GM18907 (cell line): ENCODE measurements around the gene RAB33A.

Source experiments
- ATAC-seq: cut with Tn5 transposase; IDR thresholded peaks from one replicate; pipeline ENCODE4 v1.9.1; 2021; ENCODE audit warnings: mild to moderate bottlenecking, moderate library complexity; ENCODE audit not compliant: unreplicated experiment

The RAB33A gene

GRCh38 chrX:130171446-130172126 lies at the start of gene RAB33A:
RAB33A (plus strand) TSS chrX:130171962; CDS start chrX:130172063, 101 bp downstream.
- ATAC-seq, result peak; percentile 1

- ATAC-seq, result no peak
These were observed 47.2 kb upstream of the RAB33A start for GRCh38 chrX:130124577-130124976.

GRCh38 chrX:130125091-130125874 lies 46.5 kb upstream of the RAB33A start:
- no peak for ATAC-seq

- no peak for ATAC-seq
These were observed 40.8 kb upstream of the RAB33A start for GRCh38 chrX:130130990-130131389.

- ATAC-seq, result no peak
These were observed 35.3 kb upstream of the RAB33A start for GRCh38 chrX:130136496-130136895.

- ATAC-seq, result no peak
These were observed 34.8 kb upstream of the RAB33A start for GRCh38 chrX:130136961-130137360.

DNA sequence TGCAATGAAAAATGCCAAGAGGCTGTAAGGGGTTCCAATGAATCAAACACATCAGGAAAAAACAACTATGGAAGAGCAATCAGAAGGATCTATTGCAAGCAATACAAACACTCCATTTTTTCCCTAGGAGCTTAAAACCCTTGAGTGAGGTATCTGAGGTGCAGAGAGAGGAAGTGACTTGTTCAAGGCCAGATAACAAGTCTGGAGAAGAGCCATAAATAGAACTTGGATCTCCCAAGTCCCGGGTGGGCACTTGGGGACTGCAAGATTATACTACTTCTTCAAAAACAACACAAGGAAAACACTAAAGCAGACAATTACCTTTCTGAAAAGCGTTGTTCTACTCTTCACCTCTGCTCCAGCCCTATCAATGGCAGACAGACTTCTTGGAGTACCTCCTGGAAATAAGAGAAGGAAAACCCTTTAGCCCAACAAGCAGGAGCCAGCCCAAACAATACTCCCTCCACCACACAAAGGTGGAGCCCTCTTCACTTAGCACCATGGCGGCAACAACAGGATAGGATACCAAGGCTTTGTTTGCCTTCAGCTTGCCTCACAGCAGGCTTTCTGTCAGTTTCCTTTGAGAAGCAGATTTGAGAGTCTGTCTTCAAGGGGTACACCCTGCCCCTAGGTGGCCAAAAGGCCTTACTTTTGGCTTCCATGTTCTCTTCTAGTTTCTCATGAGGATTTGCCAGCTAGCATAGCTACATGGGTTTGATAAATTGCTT lies 32.1 kb upstream of the RAB33A start:
- ATAC-seq, result no peak

- no peak for ATAC-seq
These were observed 27.3 kb upstream of the RAB33A start for GRCh38 chrX:130144509-130144908.

DNA sequence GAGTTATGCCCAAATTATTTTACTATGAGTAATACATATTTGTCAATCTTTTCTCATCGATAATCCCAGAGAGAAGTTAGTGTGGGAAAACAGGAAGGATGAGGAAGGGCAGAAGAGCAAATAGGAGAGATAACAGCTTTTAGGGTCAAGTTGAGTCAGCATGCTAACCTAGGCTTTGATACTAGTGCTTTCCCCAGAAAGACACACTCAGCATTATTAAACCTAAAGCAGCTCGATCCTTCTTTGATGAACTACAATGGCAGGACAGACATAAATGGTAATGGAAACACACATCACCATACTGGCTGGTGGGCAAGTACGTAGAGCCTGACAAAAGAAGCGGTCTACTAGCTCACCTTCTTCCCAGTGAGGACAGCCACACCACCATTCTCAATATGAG lies 26.6 kb upstream of the RAB33A start:
- ATAC-seq, result no peak

DNA sequence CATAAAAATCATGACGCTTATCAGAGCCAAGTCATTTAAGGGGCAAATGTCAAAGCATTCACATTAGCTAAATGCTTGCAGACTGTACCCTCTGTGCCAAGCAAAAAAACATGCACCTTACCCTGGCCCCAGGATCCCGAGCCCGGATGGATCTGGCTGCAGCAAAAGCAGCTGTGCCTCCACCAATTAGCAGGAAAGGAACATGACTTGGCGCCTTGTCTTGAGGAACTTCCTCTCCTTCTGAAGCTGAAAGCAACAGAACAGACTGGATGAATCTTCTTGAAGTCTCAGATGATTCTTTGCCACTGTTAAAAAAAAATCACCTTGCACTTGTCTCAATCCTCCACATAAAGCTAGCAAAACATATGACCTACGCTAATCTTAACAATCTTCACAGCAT lies 24.1 kb upstream of the RAB33A start:
- no peak for ATAC-seq

- no peak for ATAC-seq
These were observed 16.2 kb upstream of the RAB33A start for GRCh38 chrX:130155564-130155963.

GRCh38 chrX:130158311-130158710 lies 13.5 kb upstream of the RAB33A start:
- no peak for ATAC-seq

DNA sequence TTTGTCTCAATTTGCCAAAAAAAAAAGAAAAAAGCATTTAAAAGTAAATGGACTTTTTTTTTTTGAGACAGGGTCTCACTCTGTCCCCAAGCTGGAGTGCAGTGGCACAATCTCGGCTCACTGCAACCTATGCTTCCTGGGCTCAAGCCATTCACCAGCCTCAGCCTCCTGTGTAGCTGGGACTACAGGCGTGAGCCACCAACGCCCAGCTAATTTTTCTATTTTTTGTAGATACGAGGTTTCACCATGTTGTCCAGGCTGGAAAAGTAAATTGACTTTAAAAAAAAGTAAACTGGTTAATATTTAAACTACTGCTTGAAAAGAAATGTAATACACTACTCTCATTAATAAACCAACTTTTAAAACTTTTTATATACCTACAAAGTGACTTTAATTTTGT lies 12.0 kb upstream of the RAB33A start:
- ATAC-seq, result no peak

GRCh38 chrX:130162094-130162735 lies 9.5 kb upstream of the RAB33A start:
- ATAC-seq, result no peak

DNA sequence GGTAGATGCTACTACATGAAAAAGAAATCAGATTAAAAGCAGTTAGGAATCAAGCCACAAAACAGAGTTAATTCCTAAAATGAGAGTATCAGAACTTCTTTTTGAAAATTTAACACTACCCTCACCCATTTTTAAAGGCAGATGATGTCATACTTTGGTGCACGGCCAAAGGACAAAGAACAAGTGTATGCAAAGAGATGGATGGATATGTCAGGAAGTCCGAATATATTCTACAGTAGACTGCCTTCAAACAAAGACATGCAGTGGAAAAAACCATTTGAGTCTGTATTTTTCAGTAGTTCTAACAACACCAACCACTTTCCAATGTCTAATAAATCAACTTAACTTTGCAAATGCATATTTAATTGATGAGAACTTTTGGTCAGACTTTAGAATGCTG lies 8.4 kb upstream of the RAB33A start:
- ATAC-seq, result no peak

DNA sequence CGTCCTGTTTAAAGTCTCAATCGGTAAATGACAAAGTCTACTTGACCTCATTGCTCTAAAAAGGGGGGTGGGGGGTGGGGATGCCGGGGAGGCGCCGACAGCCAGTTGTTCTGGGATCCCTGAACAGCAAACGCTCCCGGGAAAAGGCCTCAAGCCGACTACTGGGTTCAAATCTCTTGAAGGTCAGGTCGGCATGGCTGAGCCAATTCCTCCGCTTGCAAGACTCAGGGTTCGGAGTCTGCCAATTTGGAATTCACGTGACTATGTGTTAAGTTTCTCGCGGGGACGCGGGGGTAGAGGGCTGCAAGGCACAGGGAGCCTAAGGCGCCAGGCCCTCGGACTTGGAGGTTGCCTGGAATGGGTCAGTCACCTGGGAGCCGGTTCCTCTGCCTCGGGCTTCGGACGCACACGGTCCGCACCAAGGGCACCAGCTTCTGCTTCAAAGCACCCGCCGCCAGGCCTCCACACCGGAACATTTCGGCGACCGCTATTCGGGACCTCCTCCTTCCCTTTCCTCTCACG lies 6.5 kb upstream of the RAB33A start:
- no peak for ATAC-seq

DNA sequence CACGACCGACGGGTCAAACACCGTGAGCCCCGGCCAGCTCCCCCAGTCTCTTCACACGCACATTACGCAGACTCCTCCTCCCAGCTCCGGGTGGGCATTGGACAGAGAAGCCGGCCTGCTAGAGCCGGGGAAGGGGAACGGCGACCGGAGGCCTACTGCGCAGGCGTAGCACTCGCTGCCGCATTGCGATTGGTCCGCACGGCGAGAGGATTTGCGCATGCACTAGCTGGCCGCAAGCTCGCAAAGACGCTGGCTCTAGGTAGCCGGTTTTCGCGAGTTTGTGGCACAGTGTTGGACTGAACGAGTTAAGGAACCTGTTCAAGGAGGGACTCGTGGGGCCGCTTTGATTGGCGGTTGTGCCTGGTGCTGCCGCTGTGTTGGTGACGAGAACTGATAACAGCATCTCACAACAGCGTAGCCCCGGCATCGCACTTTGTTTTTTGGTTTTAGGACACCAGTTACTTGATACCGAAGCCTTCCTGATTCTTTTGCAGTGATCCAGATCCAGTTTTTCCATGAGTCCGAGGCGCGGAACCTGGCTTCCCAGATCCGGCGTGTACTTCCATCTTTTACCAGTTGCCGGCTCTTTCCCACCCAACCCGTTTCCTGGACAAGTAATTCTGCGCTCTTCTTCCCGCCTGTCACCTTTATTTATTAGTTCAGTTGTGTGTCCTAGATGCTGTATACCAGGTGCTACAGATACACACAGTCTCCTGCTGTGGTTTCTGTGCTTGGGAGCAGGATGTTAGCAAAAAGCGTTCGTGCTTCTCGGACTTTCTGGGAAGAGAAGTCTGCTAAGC lies 5.9 kb upstream of the RAB33A start, which contains the start of gene AIFM1:
AIFM1 (minus strand) TSS at position 139 of the 800 bp plus-strand sequence. CDS start 185 bp downstream, outside the sequence.
- ATAC-seq, result peak; percentile 90

GRCh38 chrX:130166503-130166777 lies 5.3 kb upstream of the RAB33A start:
- no peak for ATAC-seq

DNA sequence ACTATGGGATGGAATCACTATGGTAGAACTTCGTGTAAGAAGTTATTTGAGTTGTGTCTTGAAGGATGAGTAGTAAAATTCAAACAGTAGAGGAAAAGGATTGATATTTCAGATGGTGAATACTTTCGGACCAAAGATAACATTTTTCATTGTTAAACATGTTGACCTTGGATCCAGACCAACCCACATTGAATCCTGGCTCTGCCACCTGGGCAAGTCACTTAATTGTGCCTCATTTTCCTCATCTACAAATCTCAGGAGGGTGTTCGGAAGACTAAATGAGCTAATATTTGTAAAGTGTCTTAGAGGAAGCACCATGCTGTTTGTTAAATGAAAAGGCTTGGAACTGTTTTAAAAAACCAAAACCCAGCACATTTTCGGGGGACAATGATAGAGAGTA lies 4.7 kb upstream of the RAB33A start:
- no peak for ATAC-seq

- peak; percentile 71 for ATAC-seq
These were observed 863 bp upstream of the RAB33A start for GRCh38 chrX:130170752-130171445.
